Right cardiac atrium (tissue), 5 donors: ENCODE results near the gene JUND. TPM values are rescaled to one million over a fixed set of nuclear protein-coding genes. Genes with fewer than 3 reads are reported as not detected.

ENCODE experiments used
- ATAC-seq, 2 donors: fragments of 200-7000 bp; cut with Tn5 transposase; one replicate each; pipeline versions ENCODE4 v1.8.0 to v1.9.1; 2020; ENCODE audit warnings: moderate library complexity in 2 of 2, mild to moderate bottlenecking in 1 of 2
- DNase-seq, 3 donors: peaks; one replicate each; pipeline ENCODE4 v3.0.0-alpha.2; 2020
- H3K27ac ChIP-seq: one replicate; pipeline ENCODE4 v1.5.1; 2013; ENCODE audit warnings: mild to moderate bottlenecking, low read length, control low read depth, moderate library complexity
- H3K27me3 ChIP-seq: one replicate; pipeline ENCODE4 v1.6.1; 2013; ENCODE audit not compliant: control insufficient read depth, insufficient read depth
- H3K4me1 ChIP-seq: one replicate; pipeline ENCODE4 v1.6.1; 2013; ENCODE audit warnings: low read length; ENCODE audit not compliant: control insufficient read depth, insufficient read depth
- H3K4me3 ChIP-seq: one replicate; pipeline ENCODE4 v1.5.1; 2013; ENCODE audit warnings: low read length, control low read depth
- H3K9me3 ChIP-seq: one replicate; pipeline ENCODE4 v1.6.1; 2013; ENCODE audit warnings: low read length; ENCODE audit not compliant: control insufficient read depth
- WGBS: extraction: QIAGEN DNeasy Blood & Tissue Kit; methylation state at CpG from one replicate; pipeline ENCODE4 v1.1.7; 2013; 5-methylcytosine and 5-hydroxymethylcytosine counted together
- intact Hi-C, 4 donors: fragments of 100-400 bp; cut with DNase I; formaldehyde crosslinking; loops; one replicate each; pipeline versions ENCODE4 v1.11.0 to v1.14.0; 2022 to 2023
- polyA plus RNA-seq: library from polyadenylated mRNA; stranded (reverse); fragments of 200-250 nt; gene quantifications from one replicate; pipeline ENCODE4 v1.2.3, GENCODE V29; 2013
- total RNA-seq, 4 donors: library from RNA; stranded (reverse); fragmentation: NEBNext Ultra II Directional; extraction: Animal tissue kit (Norgen Biotek cat#: 25700); gene quantifications; one replicate each; pipeline ENCODE4 v1.2.1, GENCODE V29; 2021
- donor health status: healthy with polysubstance abuse.
- donor health status: DM: no; HTN: yes; CAD: no.
- donor health status: DM: no; HTN: no; CAD: no.
- donor health status: DM: no; HTN: yes; CAD: no; lungs with severe emphysema.
- donor health status: DM: yes; HTN: yes; CAD: no.

Gene JUND
- total and polyA plus RNA-seq, 5 donors, result 117 to 233 (median 124) TPM

- 60% methylated on average over 12 of the region's 12 CpGs for WGBS
- DNase-seq (peak in 1 of 3 donors; percentile 31), ATAC-seq (no peak)
- Histone ChIP-seq H3K4me3 (no peak overlapping the region), H3K27ac (no peak overlapping the region), H3K9me3 (no peaks in the 10 kb centered on the region), H3K4me1 (peaks cover 2% of the 10 kb centered on the region), H3K27me3 (no peaks in the 10 kb centered on the region)
- intact Hi-C loops, result no loop called here
Observed at GRCh38 chr19:18289471-18290301, 8.3 kb upstream of the JUND start.

- peak in 1 of 3 donors; percentile 46 for DNase-seq
- Histone ChIP-seq H3K9me3 (no peaks in the 10 kb centered on the region), H3K27ac (no peak overlapping the region), H3K4me1 (no peaks in the 10 kb centered on the region), H3K27me3 (no peaks in the 10 kb centered on the region), H3K4me3 (no peak overlapping the region)
- WGBS, result 59% methylated on average over 26 of the region's 26 CpGs
- intact Hi-C loops, result no loop called here
- no peak for ATAC-seq
Observed at GRCh38 chr19:18287836-18288772, 6.7 kb upstream of the JUND start.

GRCh38 chr19:18286973-18287635 is 5.7 kb upstream of the JUND start:
- ATAC-seq (no peak), DNase-seq (peak in 1 of 3 donors; percentile 55)
- H3K4me3 ChIP-seq, result no peak overlapping the region
- H3K27me3 ChIP-seq, result no peaks in the 10 kb centered on the region
- no peak overlapping the region for H3K27ac ChIP-seq
- intact Hi-C loops, result no loop called here
- H3K9me3 ChIP-seq, result no peaks in the 10 kb centered on the region
- peaks cover 4% of the 10 kb centered on the region for H3K4me1 ChIP-seq
- WGBS, result 82% methylated on average over 21 of the region's 21 CpGs

- ATAC-seq (no peak), DNase-seq (peak in 1 of 3 donors; percentile 36)
- intact Hi-C loops, result loop anchor here in 1 of 4 donors (5.0 kb wide), 1 partner anchor 37 kb away; the partner anchor contains the start of gene LSM4
- no peak overlapping the region for H3K4me3 ChIP-seq
- 54% methylated on average over 12 of the region's 12 CpGs for WGBS
- H3K27me3 ChIP-seq, result no peaks in the 10 kb centered on the region
- no peaks in the 10 kb centered on the region for H3K9me3 ChIP-seq
- peak overlapping the region; percentile 55 for H3K27ac ChIP-seq
- peaks cover 4% of the 10 kb centered on the region for H3K4me1 ChIP-seq
Observed at GRCh38 chr19:18284712-18285360, 3.4 kb upstream of the JUND start.

GRCh38 chr19:18283338-18283737 is 1.9 kb upstream of the JUND start:
- no peak for ATAC-seq
- 93% methylated on average over 5 of the region's 5 CpGs for WGBS
- no peaks in the 10 kb centered on the region for H3K9me3 ChIP-seq
- no peaks in the 10 kb centered on the region for H3K27me3 ChIP-seq
- H3K27ac ChIP-seq, result peak overlapping the region; percentile 54
- H3K4me3 ChIP-seq, result no peak overlapping the region
- peaks cover 10% of the 10 kb centered on the region for H3K4me1 ChIP-seq
- intact Hi-C loops, result loop anchor here in 1 of 4 donors (5.0 kb wide), 1 partner anchor 39 kb away; the partner anchor contains the start of gene LSM4
- DNase-seq, result no peak

- WGBS, result 55% methylated on average over 4 of the region's 4 CpGs
- peaks cover 13% of the 10 kb centered on the region for H3K4me1 ChIP-seq
- ATAC-seq, result no peak
- H3K27ac ChIP-seq, result peak overlapping the region; percentile 85
- DNase-seq, result peak in 1 of 3 donors; percentile 45
- H3K9me3 ChIP-seq, result no peaks in the 10 kb centered on the region
- H3K27me3 ChIP-seq, result no peaks in the 10 kb centered on the region
- intact Hi-C loops, result loop anchor here in 1 of 4 donors (5.0 kb wide), 1 partner anchor 40 kb away; the partner anchor contains the start of gene LSM4
- no peak overlapping the region for H3K4me3 ChIP-seq
Observed at GRCh38 chr19:18282788-18283141, 1.3 kb upstream of the JUND start.

- peak overlapping the region; percentile 85 for H3K27ac ChIP-seq
- WGBS, result under 1% methylated on average over 27 of the region's 27 CpGs
- no peaks in the 10 kb centered on the region for H3K27me3 ChIP-seq
- ATAC-seq (peak; percentile 15 to 32), DNase-seq (peak; percentile 67 to 84 (median 80))
- H3K4me1 ChIP-seq, result peaks cover 13% of the 10 kb centered on the region
- intact Hi-C loops, result loop anchor here in 1 of 4 donors (5.0 kb wide), 1 partner anchor 40 kb away; the partner anchor contains the start of gene LSM4
- H3K9me3 ChIP-seq, result no peaks in the 10 kb centered on the region
- peak overlapping the region; percentile 13 for H3K4me3 ChIP-seq
Observed at GRCh38 chr19:18282021-18282787, 782 bp upstream of the JUND start.

GRCh38 chr19:18280247-18281081 is 958 bp downstream of the JUND start:
- intact Hi-C loops, result loop anchor here in 3 of 4 donors (2.0 to 5.0 kb wide), 2 partner anchors 42 kb away; partner anchors contain the start of gene LSM4 (in 3 of the 3)
- H3K27ac ChIP-seq, result peak overlapping the region; percentile 99
- ATAC-seq (peak; percentile 44 to 48), DNase-seq (peak; percentile 80 to 93 (median 92))
- peak overlapping the region; percentile 84 for H3K4me3 ChIP-seq
- H3K4me1 ChIP-seq, result peaks cover 14% of the 10 kb centered on the region
- under 1% methylated on average over 111 of the region's 111 CpGs for WGBS
- no peaks in the 10 kb centered on the region for H3K9me3 ChIP-seq
- H3K27me3 ChIP-seq, result no peaks in the 10 kb centered on the region
